GM18873 (cell line): ENCODE measurements around the gene FTL.

Source experiments
- ATAC-seq: cut with Tn5 transposase; IDR thresholded peaks from one replicate; pipeline ENCODE4 v1.9.1; 2021; ENCODE audit warnings: mild to moderate bottlenecking, moderate library complexity, moderate number of reproducible peaks; ENCODE audit not compliant: unreplicated experiment, low FRiP score

The FTL gene

DNA sequence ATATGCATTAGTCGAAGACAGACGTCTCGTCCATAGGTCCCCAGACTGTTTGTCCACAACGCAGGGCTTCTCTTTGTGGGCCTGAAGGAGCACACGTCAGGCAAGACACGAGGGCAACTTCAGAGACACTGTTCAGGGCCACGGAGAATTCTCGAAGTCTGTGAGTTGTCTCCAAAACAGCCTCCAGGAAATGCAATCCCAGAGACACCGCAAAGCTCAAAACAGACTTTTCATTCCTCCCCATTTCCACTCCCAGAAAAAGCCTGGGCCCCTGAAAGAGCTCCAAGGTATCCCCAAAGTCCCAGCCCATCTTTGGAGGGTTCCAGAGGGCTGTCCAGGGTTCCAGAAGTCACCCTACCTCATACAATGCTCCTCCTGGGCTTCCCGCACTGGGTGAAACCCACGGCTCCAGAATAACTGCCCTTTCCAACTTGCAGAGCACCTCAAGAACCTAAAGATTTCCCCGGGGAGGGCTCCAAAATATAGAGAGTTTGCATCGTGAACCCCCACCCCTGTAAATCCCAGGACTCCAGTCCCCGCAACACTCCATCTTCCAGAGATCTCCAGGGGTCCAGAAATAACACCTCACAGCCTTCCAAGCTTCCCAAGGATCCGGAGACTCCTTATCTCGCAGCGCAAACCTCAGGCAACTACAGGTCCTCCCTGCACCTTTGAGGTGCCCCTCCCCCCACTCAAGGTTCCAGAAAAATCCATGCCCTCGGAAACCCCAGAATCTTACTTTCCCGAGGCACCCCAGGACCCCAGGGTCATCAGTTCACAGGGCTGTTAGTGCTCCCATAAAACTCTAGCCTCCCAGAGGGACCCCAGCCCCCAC is 687 bp upstream of the FTL start:
- ATAC-seq: no peak

DNA sequence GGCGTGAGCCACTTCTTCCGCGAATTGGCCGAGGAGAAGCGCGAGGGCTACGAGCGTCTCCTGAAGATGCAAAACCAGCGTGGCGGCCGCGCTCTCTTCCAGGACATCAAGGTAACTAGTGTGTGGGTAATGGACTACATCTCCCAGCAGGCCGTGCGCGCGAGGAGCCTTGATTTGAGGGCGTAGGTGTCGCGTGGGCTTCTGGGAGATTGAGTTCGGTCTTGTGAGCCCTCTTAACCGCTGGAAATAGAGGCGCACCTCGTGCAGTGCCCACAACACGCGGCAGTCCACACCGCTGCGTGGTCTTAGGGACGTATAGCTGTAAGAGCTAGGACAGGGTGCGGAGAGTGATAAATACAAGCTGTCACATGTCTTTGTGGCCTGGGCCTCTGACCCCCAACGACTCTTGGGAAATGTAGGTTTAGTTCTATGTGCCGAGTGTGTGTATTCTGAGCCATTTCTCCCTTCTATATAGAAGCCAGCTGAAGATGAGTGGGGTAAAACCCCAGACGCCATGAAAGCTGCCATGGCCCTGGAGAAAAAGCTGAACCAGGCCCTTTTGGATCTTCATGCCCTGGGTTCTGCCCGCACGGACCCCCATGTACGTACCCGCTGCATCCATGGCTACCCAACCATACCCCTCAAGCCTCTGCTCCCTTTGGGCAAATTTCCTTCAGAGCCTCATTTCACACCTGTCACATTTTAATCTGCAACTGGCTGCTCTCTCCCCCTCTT is 864 bp downstream of the FTL start:
- ATAC-seq: peak; percentile 25

DNA sequence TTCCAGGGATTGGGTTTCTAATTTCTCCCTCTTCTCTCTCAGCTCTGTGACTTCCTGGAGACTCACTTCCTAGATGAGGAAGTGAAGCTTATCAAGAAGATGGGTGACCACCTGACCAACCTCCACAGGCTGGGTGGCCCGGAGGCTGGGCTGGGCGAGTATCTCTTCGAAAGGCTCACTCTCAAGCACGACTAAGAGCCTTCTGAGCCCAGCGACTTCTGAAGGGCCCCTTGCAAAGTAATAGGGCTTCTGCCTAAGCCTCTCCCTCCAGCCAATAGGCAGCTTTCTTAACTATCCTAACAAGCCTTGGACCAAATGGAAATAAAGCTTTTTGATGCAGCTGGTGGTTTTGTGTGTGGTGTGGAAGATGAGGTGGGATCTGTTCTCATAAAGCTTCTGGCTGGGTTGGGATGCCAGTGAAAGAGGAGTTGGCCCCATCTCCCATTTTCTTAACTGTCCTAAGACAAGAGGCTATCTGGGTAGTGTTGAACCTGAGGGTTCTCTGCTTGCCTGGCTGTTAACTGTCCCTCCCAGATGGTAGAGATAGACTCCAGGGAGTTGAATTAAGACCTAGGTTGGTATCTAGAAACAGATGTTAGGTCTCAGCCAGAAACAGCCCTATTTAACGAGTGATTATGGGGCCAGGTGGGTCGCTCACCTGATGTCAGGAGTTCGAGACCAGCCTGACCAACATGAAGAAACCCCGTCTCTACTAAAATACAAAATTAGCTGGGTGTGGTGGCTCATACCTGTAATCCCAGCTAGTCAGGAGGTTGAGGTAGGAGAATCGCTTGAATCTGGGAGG is 1.6 kb downstream of the FTL start:
- no peak for ATAC-seq

- no peak for ATAC-seq
Observed at GRCh38 chr19:48967346-48968178, 2.5 kb downstream of the FTL start.

DNA sequence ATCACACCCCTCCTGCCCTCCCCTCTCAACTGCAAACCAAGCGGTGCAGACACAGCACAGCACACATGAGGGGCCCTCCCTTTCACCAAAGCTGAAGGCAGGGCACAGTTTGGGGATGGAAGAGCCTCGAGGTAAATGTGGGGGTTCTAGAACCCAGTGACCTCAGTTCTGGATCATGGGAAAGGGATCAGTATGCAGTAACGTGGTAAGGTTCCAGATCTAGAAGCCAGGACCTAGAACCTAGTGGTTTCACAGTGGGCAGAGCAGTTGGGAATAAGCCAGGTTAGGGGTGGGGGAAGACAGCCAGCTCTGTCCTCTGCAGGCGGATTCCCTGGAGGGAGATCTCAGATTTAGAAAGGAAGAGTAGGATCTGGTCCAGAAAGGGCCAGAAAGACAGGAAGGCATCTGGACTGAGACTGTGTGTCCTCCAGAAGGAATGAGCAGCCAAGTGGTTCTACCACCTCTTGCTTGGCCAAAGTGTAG is 3.1 kb downstream of the FTL start:
- no peak for ATAC-seq

DNA sequence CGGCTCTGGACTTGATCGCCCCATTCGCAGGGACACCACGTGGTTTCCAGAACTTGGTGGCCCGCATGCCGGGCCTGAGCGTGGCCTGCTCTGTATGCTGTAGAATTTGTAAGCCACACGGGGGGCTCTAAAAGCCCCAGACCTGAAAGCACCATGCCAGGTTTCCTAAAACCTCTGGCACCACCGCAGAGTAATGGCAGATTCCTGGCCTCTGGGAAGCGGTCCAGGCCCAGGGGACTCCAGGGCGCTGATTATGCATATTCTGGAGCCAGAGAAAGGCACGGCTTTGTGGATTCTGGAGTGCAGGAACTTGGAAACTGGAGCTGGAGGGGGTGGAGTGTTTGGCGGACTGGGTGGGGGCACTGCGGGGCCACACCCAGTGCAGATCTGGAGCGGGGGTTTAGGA is 3.7 kb downstream of the FTL start:
- ATAC-seq: no peak

GRCh38 chr19:48969276-48970138 is 4.4 kb downstream of the FTL start:
- ATAC-seq: no peak

DNA sequence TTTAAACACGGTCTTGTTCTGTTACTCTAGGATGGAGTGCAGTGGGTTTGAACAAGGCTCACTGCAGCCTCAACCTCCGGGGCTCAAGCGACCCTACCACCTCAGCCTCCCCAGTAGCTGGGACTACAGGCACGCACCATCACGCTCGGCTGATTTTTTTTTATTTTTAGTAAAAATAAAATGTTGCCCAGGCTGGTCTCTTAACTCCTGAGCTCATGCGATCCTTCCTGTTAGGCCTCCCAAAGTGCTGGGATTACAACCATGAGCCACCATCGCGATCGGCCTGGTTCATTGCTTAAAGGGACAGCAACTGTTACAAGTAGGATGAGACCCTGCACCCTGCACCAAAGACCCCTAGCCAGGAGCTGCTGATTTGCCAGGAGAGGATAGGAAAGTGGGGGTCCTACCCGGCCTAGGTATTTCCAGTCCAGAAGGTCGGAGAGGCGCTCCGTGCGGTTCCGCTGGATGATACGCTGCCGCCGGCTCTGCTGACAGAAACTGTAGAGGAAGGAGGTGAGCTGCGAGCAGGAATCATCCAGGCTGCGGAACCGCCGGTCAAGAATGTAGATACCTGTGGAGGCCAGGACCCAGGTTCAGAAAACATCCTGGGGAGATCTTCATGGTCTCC is 5.1 kb downstream of the FTL start:
- ATAC-seq: no peak

DNA sequence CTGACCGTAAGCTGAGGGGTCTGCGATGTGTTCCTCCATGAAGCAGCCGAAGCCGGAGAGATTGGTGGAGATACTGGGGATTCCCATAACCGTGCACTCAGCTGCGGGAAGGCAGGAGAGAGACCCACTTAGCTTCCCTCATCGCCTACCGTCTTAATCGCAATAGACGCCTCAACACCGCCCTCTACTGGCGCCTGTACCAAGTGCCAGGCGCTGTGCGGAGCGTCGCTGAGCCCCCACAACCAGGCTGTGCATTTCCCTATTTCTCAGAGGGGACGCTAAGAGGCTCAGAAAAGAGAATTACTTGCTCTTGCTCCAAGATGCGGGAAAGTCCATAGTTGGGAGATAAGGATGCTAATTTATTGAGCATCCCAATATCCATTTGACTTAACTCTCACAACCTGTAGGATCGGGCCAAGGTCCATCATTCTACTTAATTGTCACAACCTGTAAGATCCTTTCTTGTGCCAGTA is 5.8 kb downstream of the FTL start:
- no peak for ATAC-seq

- no peak for ATAC-seq
Observed at GRCh38 chr19:48975947-48976847, 11.1 kb downstream of the FTL start.

DNA sequence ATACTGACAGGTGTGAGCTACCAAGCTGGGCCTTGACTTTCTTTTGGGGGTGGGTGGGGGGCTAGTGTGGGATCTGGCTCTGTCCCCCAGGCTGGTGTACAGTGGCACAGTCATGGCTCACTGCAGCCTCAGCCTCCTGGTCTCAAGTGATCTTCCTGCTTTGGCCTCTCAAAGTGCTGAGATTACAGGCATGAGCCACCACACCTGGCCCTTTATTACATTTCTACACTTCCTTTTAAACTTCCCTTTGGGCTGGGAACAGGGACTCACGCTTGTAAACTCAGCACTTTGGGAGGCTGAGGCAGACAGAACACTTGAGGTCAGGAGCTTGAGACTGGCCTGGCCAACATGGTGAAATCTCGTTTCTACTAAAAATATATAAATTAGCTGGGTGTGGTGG is 12.0 kb downstream of the FTL start:
- no peak for ATAC-seq

DNA sequence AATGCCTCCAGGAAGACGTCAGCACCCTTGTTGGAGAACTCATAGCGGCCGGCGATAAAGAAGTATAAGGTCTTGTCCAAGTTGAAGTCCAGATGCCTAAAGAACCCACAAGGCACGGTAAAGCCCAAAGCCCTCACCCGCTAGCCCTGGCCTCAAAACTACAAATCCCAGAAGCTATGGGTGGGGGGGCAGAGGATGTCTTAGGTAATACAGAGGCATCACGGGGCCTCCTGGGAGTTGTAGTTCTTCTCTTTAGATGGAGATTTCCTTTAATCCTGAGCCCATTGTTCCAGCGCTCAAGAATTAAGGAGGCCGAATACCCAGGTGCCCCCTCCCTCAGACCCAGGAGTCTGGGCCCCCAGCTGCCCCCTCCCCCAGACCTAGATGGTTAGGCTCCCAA is 17.2 kb downstream of the FTL start:
- no peak for ATAC-seq

GRCh38 chr19:48985711-48986110 is 20.6 kb downstream of the FTL start:
- no peak for ATAC-seq

- ATAC-seq: no peak
Observed at GRCh38 chr19:48986211-48986610, 21.1 kb downstream of the FTL start.

DNA sequence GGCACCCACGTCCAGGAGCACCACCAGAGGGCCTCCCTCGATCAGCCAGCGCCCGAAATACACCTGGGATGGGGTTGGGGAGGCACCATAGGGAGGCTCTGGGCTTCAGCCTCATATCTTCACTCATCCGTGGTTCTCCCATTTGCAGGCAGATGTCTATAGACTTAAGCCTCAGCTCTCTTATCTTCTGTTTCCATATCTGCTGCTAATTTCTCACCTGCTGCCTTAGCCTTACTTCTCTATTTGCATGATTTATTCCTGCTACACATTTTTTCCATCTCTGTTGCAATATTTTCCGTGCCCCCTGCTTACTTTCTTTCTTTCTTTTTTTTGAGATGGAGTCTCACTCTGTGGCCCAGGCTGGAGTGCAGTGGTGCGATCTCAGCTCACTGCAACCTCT is 22.2 kb downstream of the FTL start:
- ATAC-seq: no peak

DNA sequence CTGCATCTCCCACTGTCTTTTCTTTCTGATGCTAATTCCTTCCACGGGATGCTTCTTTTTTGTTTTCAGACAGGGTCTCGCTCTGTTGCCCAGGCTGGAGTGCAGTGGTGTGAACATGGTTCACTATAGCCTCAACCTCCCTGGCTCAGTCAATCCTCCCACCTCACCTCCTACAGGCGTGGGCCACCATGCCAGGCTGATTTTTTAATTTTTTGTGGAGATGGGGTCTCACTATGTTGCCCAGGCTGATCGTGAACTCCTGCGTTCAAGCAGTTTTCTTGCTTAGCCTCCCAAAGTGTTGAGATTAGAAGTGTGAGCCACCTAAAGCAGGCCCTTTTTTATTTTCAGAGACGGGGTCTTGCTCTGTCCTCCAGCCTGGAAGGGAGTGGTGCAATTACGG is 23.2 kb downstream of the FTL start:
- no peak for ATAC-seq

DNA sequence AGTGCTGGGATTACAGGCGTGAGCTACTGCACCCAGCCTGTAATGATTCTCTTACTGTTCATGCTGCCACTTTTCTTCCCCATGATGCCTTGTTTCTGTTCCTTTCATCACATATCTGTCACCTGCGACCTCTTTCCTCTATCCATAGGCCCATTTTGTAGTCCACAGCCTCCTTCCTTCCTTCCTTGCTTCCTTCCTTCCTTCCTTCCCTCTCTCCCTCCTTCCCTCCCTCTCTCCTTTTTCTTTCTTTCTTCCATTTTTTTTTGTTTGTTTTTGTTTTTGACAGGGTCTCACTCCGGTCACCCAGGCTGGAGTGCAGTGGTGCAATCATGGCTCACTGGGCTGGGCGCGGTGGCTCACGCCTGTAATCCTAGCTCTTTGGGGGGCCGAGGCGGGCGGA is 23.8 kb downstream of the FTL start:
- ATAC-seq: no peak
